Left lung (tissue), 10 donors: ENCODE data around the gene TOR1B. TPM values are rescaled to one million over a fixed set of nuclear protein-coding genes. Genes with fewer than 3 reads are reported as not detected.
A peak's percentile ranks its signal among the peaks of the same experiment; 100 is the strongest.
"Not testable (repeated sequence)": the region's sequence is repeated elsewhere in the genome, so short reads cannot be mapped to it uniquely, and the experiment has no call there.

Experiments
- ATAC-seq: fragments of 200-7000 bp; cut with Tn5 transposase; one replicate; pipeline ENCODE4 v1.9.1; 2020; ENCODE audit warnings: moderate library complexity
- DNase-seq, 4 donors: peaks; one replicate each; pipeline ENCODE4 v3.0.0-alpha.2; 2013 to 2020
- H3K27ac ChIP-seq, 2 donors: fragments of 200-600 bp; sonication (generic) in 1 of 2; one replicate each; pipeline versions ENCODE4 v1.5.0 to v1.8.0; 2020 to 2021
- H3K27me3 ChIP-seq, 2 donors: fragments of 200-600 bp; sonication (generic) in 1 of 2; one replicate each; pipeline versions ENCODE4 v1.5.0 to v1.8.0; 2020 to 2021
- H3K36me3 ChIP-seq, 2 donors: fragments of 200-600 bp; sonication (generic) in 1 of 2; one replicate each; pipeline versions ENCODE4 v1.5.0 to v1.8.0; 2020 to 2021
- H3K4me1 ChIP-seq, 2 donors: fragments of 200-600 bp; one replicate each; pipeline ENCODE4 v1.8.0; 2021
- H3K4me3 ChIP-seq, 2 donors: fragments of 200-600 bp; sonication (generic) in 1 of 2; one replicate each; pipeline versions ENCODE4 v1.5.0 to v1.8.0; 2020 to 2021; ENCODE audit warnings: mild to moderate bottlenecking in 1 of 2
- H3K9me3 ChIP-seq, 2 donors: fragments of 200-600 bp; sonication (generic) in 1 of 2; one replicate each; pipeline versions ENCODE4 v1.5.0 to v1.8.0; 2020 to 2021
- CTCF ChIP-seq, 2 donors: fragments of 200-600 bp; sonication (generic) in 1 of 2; IDR thresholded peaks; one replicate each; pipeline versions ENCODE4 v1.5.0 to v1.8.0; 2021; ENCODE audit warnings: antibody characterized with exemption in 2 of 2
- intact Hi-C, 2 donors: fragments of 100-400 bp; cut with DNase I; formaldehyde crosslinking; loops; one replicate each; pipeline versions ENCODE4 v1.11.2 to v1.14.2; 2022
- polyA plus RNA-seq, 6 donors: library from polyadenylated mRNA; unstranded; fragments of 120-200 nt; gene quantifications; one replicate each; pipeline ENCODE4 v1.2.1, GENCODE V29; 2013; ENCODE audit not compliant: insufficient read length in 6 of 6
- total RNA-seq, 2 donors: library from RNA; stranded (reverse); fragmentation: NEBNext Ultra II Directional; extraction: Animal tissue kit (Norgen Biotek cat#: 25700); gene quantifications; one replicate each; pipeline ENCODE4 v1.2.1, GENCODE V29; 2021
- donor health status: DM: no; HTN: yes; CAD: no.
- donor health status: DM: no; HTN: no; CAD: no.

TOR1B gene
- total and polyA plus RNA-seq, 8 donors: 19.0 to 32.1 (median 22.0) TPM

DNA sequence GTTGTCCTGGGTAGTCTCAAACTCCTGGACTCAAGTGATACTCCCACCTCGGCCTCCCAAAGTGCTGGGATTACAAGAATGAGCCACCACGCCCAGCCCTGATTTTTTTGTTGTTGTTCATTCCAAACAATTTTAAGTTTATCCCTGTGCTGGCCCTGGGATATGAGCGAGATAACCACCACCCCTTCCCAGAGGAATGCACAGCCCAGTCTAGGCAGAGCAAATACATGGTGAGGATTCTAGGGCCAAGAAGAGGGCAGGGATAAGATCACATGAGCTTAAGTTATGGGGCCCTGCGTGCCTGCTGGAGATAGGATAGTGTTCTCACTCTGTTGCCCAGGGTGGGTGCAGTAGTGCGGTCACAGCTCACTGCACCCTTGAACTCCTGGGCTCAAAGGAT is 21.0 kb upstream of the TOR1B start:
- Histone ChIP-seq H3K4me3 (no peak overlapping the region), H3K27ac (no peak overlapping the region), H3K4me1 (peaks cover 0 to 34% of the 10 kb centered on the region in 2 donors), H3K27me3 (peaks cover 0 to 4% of the 10 kb centered on the region in 2 donors), H3K36me3 (no peaks in the 10 kb centered on the region), H3K9me3 (no peaks in the 10 kb centered on the region)
- intact Hi-C loops: loop anchor here in 1 of 2 donors (2.0 kb wide), 1 partner anchor 43 kb away; no protein-coding TSS in a partner anchor
- no peak for TF ChIP-seq CTCF (IDR thresholded peaks at IDR 0.05)
- ATAC-seq: no peak
- DNase-seq: no peak

GRCh38 chr9:129783516-129784361 is 19.2 kb upstream of the TOR1B start:
- Histone ChIP-seq H3K36me3 (no peaks in the 10 kb centered on the region), H3K9me3 (no peaks in the 10 kb centered on the region), H3K4me1 (peaks cover 0 to 17% of the 10 kb centered on the region in 2 donors), H3K4me3 (no peak overlapping the region), H3K27me3 (peaks cover 0 to 22% of the 10 kb centered on the region in 2 donors), H3K27ac (no peak overlapping the region)
- TF ChIP-seq CTCF (IDR thresholded peaks at IDR 0.05): peak; percentile 86 to 95
- ATAC-seq (peak; percentile 100), DNase-seq (peak; percentile 56 to 79 (median 74))
- intact Hi-C loops: loop anchor here in 1 of 2 donors (2.0 kb wide), 1 partner anchor 45 kb away; no protein-coding TSS in a partner anchor

GRCh38 chr9:129784970-129785369 is 18.0 kb upstream of the TOR1B start:
- not testable (repeated sequence) for DNase-seq, ATAC-seq, H3K36me3 ChIP-seq, H3K27ac ChIP-seq, H3K9me3 ChIP-seq, H3K4me3 ChIP-seq
- peaks cover 0 to 10% of the 10 kb centered on the region in 2 donors for H3K4me1 ChIP-seq
- intact Hi-C loops: loop anchor here in 1 of 2 donors (5.0 kb wide), 1 partner anchor 138 kb away; no protein-coding TSS in a partner anchor
- H3K27me3 ChIP-seq: peaks cover 0 to 31% of the 10 kb centered on the region in 2 donors

DNA sequence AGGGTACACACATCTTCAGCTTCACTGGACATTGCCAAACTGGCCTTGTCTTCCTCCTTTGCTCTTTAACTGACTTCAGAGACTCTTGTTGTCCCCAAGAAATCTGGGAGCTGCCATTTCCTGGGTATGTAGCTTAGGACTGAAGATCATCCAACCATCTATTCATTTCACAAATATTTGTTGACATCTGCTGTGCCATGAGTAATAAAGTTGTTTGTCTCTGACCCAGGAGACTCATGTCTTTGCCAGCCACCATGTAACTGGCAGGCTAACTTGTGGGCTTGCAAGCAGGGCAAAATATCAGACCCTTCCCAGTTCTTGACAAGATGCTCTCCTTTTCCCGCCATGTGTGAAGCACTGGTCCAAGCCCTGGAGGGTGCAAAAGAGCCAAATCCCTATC is 17.1 kb upstream of the TOR1B start:
- intact Hi-C loops: loop anchor here in 1 of 2 donors (5.0 kb wide), 1 partner anchor 139 kb away; no protein-coding TSS in a partner anchor
- H3K9me3 ChIP-seq: no peaks in the 10 kb centered on the region
- no peak for ATAC-seq

GRCh38 chr9:129786481-129786880 is 16.5 kb upstream of the TOR1B start:
- intact Hi-C loops: loop anchor here in 1 of 2 donors (5.0 kb wide), 1 partner anchor 139 kb away; no protein-coding TSS in a partner anchor
- Histone ChIP-seq H3K27me3 (peaks cover 0 to 31% of the 10 kb centered on the region in 2 donors), H3K4me3 (no peak overlapping the region), H3K36me3 (no peaks in the 10 kb centered on the region), H3K9me3 (no peaks in the 10 kb centered on the region), H3K4me1 (peaks cover 0 to 10% of the 10 kb centered on the region in 2 donors), H3K27ac (no peak overlapping the region)
- no peak for TF ChIP-seq CTCF (IDR thresholded peaks at IDR 0.05)
- no peak for ATAC-seq
- no peak for DNase-seq

More for the DNA sequence above, 17.1 kb upstream of the TOR1B start:
- DNase-seq: no peak
- Histone ChIP-seq H3K4me1 (peaks cover 0 to 10% of the 10 kb centered on the region in 2 donors), H3K4me3 (no peak overlapping the region), H3K36me3 (no peaks in the 10 kb centered on the region), H3K27ac (no peak overlapping the region), H3K27me3 (peaks cover 0 to 31% of the 10 kb centered on the region in 2 donors)
- no peak for TF ChIP-seq CTCF (IDR thresholded peaks at IDR 0.05)
